ENCODE measurements around the gene PHF2. TPM values are rescaled to one million over a fixed set of nuclear protein-coding genes. Genes with fewer than 3 reads are reported as not detected.

The PHF2 gene
- total and polyA plus RNA-seq, 2 of the 8 experiments (the other 6 are each of a cell fraction or from before 2014, with no cell fraction given): 3.4 to 9.4 TPM

DNA sequence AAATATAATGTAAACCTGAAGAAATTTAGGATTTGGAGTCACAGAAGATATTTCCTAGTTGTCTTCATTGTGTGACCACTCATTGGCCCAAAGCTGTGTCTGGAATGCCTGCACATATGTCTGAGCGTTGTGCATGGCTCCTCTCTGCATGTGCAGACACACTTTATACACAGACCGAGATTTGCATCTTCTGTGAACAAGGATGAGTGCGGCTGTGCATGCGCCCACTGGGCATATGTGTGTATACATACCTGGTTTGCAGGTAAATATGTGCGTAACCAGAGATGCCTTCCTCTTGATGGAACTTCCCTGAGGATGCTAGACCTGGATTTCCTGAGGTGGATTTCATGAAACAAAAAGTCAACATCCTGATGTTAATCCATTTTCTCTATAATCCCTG is 19.1 kb downstream of the PHF2 start (continued):
- TF ChIP-seq, protein P1, sequence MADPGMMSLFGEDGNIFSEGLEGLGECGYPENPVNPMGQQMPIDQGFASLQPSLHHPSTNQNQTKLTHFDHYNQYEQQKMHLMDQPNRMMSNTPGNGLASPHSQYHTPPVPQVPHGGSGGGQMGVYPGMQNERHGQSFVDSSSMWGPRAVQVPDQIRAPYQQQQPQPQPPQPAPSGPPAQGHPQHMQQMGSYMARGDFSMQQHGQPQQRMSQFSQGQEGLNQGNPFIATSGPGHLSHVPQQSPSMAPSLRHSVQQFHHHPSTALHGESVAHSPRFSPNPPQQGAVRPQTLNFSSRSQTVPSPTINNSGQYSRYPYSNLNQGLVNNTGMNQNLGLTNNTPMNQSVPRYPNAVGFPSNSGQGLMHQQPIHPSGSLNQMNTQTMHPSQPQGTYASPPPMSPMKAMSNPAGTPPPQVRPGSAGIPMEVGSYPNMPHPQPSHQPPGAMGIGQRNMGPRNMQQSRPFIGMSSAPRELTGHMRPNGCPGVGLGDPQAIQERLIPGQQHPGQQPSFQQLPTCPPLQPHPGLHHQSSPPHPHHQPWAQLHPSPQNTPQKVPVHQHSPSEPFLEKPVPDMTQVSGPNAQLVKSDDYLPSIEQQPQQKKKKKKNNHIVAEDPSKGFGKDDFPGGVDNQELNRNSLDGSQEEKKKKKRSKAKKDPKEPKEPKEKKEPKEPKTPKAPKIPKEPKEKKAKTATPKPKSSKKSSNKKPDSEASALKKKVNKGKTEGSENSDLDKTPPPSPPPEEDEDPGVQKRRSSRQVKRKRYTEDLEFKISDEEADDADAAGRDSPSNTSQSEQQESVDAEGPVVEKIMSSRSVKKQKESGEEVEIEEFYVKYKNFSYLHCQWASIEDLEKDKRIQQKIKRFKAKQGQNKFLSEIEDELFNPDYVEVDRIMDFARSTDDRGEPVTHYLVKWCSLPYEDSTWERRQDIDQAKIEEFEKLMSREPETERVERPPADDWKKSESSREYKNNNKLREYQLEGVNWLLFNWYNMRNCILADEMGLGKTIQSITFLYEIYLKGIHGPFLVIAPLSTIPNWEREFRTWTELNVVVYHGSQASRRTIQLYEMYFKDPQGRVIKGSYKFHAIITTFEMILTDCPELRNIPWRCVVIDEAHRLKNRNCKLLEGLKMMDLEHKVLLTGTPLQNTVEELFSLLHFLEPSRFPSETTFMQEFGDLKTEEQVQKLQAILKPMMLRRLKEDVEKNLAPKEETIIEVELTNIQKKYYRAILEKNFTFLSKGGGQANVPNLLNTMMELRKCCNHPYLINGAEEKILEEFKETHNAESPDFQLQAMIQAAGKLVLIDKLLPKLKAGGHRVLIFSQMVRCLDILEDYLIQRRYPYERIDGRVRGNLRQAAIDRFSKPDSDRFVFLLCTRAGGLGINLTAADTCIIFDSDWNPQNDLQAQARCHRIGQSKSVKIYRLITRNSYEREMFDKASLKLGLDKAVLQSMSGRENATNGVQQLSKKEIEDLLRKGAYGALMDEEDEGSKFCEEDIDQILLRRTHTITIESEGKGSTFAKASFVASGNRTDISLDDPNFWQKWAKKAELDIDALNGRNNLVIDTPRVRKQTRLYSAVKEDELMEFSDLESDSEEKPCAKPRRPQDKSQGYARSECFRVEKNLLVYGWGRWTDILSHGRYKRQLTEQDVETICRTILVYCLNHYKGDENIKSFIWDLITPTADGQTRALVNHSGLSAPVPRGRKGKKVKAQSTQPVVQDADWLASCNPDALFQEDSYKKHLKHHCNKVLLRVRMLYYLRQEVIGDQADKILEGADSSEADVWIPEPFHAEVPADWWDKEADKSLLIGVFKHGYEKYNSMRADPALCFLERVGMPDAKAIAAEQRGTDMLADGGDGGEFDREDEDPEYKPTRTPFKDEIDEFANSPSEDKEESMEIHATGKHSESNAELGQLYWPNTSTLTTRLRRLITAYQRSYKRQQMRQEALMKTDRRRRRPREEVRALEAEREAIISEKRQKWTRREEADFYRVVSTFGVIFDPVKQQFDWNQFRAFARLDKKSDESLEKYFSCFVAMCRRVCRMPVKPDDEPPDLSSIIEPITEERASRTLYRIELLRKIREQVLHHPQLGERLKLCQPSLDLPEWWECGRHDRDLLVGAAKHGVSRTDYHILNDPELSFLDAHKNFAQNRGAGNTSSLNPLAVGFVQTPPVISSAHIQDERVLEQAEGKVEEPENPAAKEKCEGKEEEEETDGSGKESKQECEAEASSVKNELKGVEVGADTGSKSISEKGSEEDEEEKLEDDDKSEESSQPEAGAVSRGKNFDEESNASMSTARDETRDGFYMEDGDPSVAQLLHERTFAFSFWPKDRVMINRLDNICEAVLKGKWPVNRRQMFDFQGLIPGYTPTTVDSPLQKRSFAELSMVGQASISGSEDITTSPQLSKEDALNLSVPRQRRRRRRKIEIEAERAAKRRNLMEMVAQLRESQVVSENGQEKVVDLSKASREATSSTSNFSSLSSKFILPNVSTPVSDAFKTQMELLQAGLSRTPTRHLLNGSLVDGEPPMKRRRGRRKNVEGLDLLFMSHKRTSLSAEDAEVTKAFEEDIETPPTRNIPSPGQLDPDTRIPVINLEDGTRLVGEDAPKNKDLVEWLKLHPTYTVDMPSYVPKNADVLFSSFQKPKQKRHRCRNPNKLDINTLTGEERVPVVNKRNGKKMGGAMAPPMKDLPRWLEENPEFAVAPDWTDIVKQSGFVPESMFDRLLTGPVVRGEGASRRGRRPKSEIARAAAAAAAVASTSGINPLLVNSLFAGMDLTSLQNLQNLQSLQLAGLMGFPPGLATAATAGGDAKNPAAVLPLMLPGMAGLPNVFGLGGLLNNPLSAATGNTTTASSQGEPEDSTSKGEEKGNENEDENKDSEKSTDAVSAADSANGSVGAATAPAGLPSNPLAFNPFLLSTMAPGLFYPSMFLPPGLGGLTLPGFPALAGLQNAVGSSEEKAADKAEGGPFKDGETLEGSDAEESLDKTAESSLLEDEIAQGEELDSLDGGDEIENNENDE (IDR thresholded peaks at IDR 0.05; ENCODE audit: insufficient replicate concordance, low read length): no peak
- TF ChIP-seq KDM5A (IDR thresholded peaks at IDR 0.05; ENCODE audit: low read length) (no peak), EZH2 (IDR thresholded peaks at IDR 0.05; ENCODE audit: low read depth, low read length, severe bottlenecking) (no peak), RNF2 (IDR thresholded peaks at IDR 0.05; ENCODE audit: borderline replicate concordance, low read depth, low read length, missing control alignments, poor library complexity, severe bottlenecking) (no peak)
- TF ChIP-seq, protein P2, sequence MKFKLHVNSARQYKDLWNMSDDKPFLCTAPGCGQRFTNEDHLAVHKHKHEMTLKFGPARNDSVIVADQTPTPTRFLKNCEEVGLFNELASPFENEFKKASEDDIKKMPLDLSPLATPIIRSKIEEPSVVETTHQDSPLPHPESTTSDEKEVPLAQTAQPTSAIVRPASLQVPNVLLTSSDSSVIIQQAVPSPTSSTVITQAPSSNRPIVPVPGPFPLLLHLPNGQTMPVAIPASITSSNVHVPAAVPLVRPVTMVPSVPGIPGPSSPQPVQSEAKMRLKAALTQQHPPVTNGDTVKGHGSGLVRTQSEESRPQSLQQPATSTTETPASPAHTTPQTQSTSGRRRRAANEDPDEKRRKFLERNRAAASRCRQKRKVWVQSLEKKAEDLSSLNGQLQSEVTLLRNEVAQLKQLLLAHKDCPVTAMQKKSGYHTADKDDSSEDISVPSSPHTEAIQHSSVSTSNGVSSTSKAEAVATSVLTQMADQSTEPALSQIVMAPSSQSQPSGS (IDR thresholded peaks at IDR 0.05; ENCODE audit: low read length): no peak
- TF ChIP-seq, protein P3, sequence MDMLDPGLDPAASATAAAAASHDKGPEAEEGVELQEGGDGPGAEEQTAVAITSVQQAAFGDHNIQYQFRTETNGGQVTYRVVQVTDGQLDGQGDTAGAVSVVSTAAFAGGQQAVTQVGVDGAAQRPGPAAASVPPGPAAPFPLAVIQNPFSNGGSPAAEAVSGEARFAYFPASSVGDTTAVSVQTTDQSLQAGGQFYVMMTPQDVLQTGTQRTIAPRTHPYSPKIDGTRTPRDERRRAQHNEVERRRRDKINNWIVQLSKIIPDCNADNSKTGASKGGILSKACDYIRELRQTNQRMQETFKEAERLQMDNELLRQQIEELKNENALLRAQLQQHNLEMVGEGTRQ (IDR thresholded peaks at IDR 0.05; ENCODE audit: low read length): no peak

All from H1 (cell line).